ENCODE measurements around the gene TNF.

GRCh38 chr6:31579546-31580437 is 4.4 kb downstream of the TNF start:
- TF ChIP-seq CTCF (conservative IDR thresholded peaks at IDR 0.05): no peak
- no peak for TF ChIP-seq ZFX (IDR thresholded peaks at IDR 0.05)

Data from C4-2B (cell line).